ENCODE results near the gene TRAT1. TPM values are rescaled to one million over a fixed set of nuclear protein-coding genes. Genes with fewer than 3 reads are reported as not detected.

TRAT1 gene
- total and polyA plus RNA-seq, 9 of the 15 experiments (the other 6 are each of a cell fraction or from before 2014, with no cell fraction given), result not detected

- no peak for TF ChIP-seq ETS1 (conservative IDR thresholded peaks at IDR 0.05; ENCODE audit: control insufficient read depth, low read depth, low read length)
- no peak for TF ChIP-seq FOSL1 (tag; conservative IDR thresholded peaks at IDR 0.05)
- no peak for TF ChIP-seq MTF1 (CRISPR knock-in tag; IDR thresholded peaks at IDR 0.05; ENCODE audit: borderline replicate concordance)
Observed at GRCh38 chr3:108791473-108791872, 31.1 kb upstream of the TRAT1 start (continued).

DNA sequence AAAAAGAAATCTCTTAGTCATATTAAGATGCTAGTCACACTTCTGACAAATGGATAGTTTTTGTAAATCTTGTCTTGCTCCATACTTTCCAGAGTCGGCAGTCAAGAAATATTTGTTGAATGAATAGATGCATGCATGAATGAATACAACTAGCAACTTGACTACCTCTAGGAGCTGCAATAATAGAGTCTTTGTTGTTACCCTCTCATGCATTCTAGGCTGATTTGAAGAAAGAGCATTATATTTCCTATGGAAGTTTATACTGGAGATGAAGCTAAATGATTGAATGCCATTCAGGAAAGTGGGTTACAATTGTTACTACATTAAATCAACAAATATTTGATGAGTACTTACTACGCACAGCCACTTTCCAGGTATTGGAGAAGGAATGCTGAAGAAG lies 18.1 kb upstream of the TRAT1 start:
- CTCF ChIA-PET (ENCODE audit: low intra/inter-chr PET ratio), result no interaction called here
- FAIRE-seq (no peak), ATAC-seq (no peak)

More for the DNA sequence above, 18.1 kb upstream of the TRAT1 start:
- Histone ChIP-seq H3K4me2 (ENCODE audit: insufficient read depth, low read length) (no peak overlapping the region), H3K36me3 (ENCODE audit: control insufficient read depth, insufficient read depth, low read length) (no peaks in the 10 kb centered on the region), H3K9me3 (replicated peaks; ENCODE audit: control insufficient read depth, insufficient read depth, low read depth, low read length) (no peaks in the 10 kb centered on the region), H3K79me2 (ENCODE audit: control insufficient read depth, insufficient read depth, low read length) (no peaks in the 10 kb centered on the region), H3K4me3 (no peak overlapping the region), H3K27ac (ENCODE audit: extremely low read depth, low read depth, low read length) (no peak overlapping the region), H2AFZ (ENCODE audit: low read depth, low read length) (no peak overlapping the region), H3K9me1 (ENCODE audit: control insufficient read depth, insufficient read depth, low read length) (no peaks in the 10 kb centered on the region), H3K9ac (ENCODE audit: insufficient read depth in 1 of 2, low read depth in 2 of 2, low read length in 2 of 2) (no peak overlapping the region), H3K27me3 (ENCODE audit: control insufficient read depth in 2 of 2, insufficient read depth in 2 of 2, low read length in 2 of 2) (no peaks in the 10 kb centered on the region), H4K20me1 (replicated peaks; ENCODE audit: control insufficient read depth, insufficient read depth, low read length) (no peaks in the 10 kb centered on the region), H3K4me1 (replicated peaks in 1 of 2; ENCODE audit: control insufficient read depth in 2 of 2, insufficient read depth in 2 of 2, low read length in 2 of 2) (no peaks in the 10 kb centered on the region)
- WGBS (ENCODE audit: insufficient coverage, low coverage, missing lambda C conversion rate), result 0% methylated on average over 2 of the region's 2 CpGs
- POLR2A ChIA-PET, result no interaction called here
- BruUV-seq (replicated peaks), result no TSS peak
- intact Hi-C loops (cut with micrococcal nuclease), result no loop called here
- TF ChIP-seq ZNF311 (CRISPR knock-in tag; IDR thresholded peaks at IDR 0.05) (no peak), RUNX1 (IDR thresholded peaks at IDR 0.05; ENCODE audit: low read depth) (no peak), ZNF695 (CRISPR knock-in tag; IDR thresholded peaks at IDR 0.05) (no peak), LARP7 (IDR thresholded peaks at IDR 0.05) (no peak), ZNF197 (CRISPR knock-in tag; IDR thresholded peaks at IDR 0.05; ENCODE audit: low read depth) (no peak), ZNF165 (CRISPR knock-in tag; IDR thresholded peaks at IDR 0.05; ENCODE audit: borderline replicate concordance) (no peak), SMARCB1 (IDR thresholded peaks at IDR 0.05; ENCODE audit: insufficient read length, low read depth) (no peak)
- in situ Hi-C loops (cut with MboI), result no loop called here
- DNase-seq (ENCODE audit: extremely low read depth in 1 of 4, low spot score in 3 of 4), result no peak
